Heart left ventricle (tissue), 13 donors: ENCODE data around the gene AKR1D1.

ENCODE experiments used
- POLR2A ChIP-seq, 2 donors: fragments of 450-650 bp; IDR thresholded peaks; one replicate each; pipeline ENCODE4 v1.6.1; 2017; ENCODE audit warnings: antibody characterized with exemption in 2 of 2, mild to moderate bottlenecking in 2 of 2, moderate library complexity in 2 of 2
- TF ChIP-seq, protein P1 (sequence below), 12 donors: fragments of 200-600 bp; sonication (generic) in 4 of 12; IDR thresholded peaks; one replicate each; pipeline versions ENCODE4 v1.5.0 to v1.8.0; 2018 to 2022; ENCODE audit warnings: antibody characterized with exemption in 12 of 12, mild to moderate bottlenecking in 5 of 12
- donor health status: ischemic (EF 13 %, LVEDD 7.1; RV severe dilation, severe dysfunction).
- donor health status: DM: no; HTN: yes; CAD: no.
- donor health status: DM: no; HTN: no; CAD: no.
- donor health status: ischemic (EF 25% LVEDD 6.9; RV normal size, moderate dysfunction).
- donor health status: ischemic (EF 25% LVEDD 5.7; RV mildly dilated, moderate dysfunction).
- donor health status: ischemic (EF 35%, LVEDD 5.7; RV mildly dilated, moderate dysfunction).
- donor health status: nonischemic (EF 11% LVEDD 7.7; RV severe dilation, severe dysfunction).
- donor health status: DM: yes; HTN: yes; CAD: no.
- donor health status: PGD.
- donor health status: ischemic (EF 29% LVEDD 5.4; RV normal size, mild dysfunction).
- donor health status: nonischemic (EF 23%, LVEDD 6.1; RV moderate dilation, normal function).

GRCh38 chr7:138167869-138168296, 91.6 kb downstream of the AKR1D1 start:
- TF ChIP-seq POLR2A (IDR thresholded peaks at IDR 0.05) = no peak
- TF ChIP-seq, protein P1, sequence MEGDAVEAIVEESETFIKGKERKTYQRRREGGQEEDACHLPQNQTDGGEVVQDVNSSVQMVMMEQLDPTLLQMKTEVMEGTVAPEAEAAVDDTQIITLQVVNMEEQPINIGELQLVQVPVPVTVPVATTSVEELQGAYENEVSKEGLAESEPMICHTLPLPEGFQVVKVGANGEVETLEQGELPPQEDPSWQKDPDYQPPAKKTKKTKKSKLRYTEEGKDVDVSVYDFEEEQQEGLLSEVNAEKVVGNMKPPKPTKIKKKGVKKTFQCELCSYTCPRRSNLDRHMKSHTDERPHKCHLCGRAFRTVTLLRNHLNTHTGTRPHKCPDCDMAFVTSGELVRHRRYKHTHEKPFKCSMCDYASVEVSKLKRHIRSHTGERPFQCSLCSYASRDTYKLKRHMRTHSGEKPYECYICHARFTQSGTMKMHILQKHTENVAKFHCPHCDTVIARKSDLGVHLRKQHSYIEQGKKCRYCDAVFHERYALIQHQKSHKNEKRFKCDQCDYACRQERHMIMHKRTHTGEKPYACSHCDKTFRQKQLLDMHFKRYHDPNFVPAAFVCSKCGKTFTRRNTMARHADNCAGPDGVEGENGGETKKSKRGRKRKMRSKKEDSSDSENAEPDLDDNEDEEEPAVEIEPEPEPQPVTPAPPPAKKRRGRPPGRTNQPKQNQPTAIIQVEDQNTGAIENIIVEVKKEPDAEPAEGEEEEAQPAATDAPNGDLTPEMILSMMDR (IDR thresholded peaks at IDR 0.05) = no peak
